ENCODE data around the gene GLRA3.

Gene GLRA3

DNA sequence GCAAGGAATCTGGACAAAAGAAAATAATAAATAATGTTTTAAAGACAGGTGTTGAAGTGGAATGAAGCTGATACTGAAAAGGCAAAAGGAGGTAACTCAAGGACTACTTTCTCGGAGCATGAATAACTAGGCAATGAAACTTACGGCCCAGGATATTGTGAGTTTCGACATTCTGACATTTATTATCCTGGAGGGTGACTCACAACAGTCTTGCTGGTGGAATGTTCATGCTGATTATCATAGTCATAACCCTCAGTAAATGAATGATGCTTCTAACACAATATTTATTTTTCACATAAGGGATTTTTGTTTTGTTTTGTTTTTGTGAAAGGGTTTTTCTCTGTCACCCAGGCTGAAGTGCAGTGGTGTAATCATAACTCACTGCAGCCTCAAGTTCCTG, 159.8 kb downstream of the GLRA3 start:
- TF ChIP-seq, protein P1, sequence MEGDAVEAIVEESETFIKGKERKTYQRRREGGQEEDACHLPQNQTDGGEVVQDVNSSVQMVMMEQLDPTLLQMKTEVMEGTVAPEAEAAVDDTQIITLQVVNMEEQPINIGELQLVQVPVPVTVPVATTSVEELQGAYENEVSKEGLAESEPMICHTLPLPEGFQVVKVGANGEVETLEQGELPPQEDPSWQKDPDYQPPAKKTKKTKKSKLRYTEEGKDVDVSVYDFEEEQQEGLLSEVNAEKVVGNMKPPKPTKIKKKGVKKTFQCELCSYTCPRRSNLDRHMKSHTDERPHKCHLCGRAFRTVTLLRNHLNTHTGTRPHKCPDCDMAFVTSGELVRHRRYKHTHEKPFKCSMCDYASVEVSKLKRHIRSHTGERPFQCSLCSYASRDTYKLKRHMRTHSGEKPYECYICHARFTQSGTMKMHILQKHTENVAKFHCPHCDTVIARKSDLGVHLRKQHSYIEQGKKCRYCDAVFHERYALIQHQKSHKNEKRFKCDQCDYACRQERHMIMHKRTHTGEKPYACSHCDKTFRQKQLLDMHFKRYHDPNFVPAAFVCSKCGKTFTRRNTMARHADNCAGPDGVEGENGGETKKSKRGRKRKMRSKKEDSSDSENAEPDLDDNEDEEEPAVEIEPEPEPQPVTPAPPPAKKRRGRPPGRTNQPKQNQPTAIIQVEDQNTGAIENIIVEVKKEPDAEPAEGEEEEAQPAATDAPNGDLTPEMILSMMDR (conservative IDR thresholded peaks at IDR 0.05; ENCODE audit: low read depth, low read length), result no peak
- peak; percentile 29 for DNase-seq (ENCODE audit: low read depth)

DNA sequence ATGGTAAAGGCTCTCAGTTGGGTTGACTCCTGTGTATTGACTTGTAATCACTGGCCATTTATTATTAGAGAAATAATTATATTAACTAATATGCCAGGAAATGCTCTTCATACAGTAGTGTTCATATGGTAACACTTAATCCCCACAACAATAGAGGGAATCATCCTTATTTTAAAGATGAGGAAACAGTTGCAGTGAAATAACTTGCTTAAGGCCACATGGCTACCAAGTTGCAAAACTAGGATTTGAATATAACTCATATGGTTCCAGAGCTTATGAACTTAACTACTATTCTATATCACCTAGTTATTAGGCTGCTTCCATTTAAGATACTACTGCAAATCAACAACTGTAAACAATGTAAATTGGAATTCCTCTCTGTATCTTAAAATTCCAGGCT, 163.2 kb downstream of the GLRA3 start:
- TF ChIP-seq, protein P1 (conservative IDR thresholded peaks at IDR 0.05; ENCODE audit: low read depth, low read length), result no peak
- DNase-seq (ENCODE audit: low read depth), result no peak
- no peak overlapping the region for H3K4me3 ChIP-seq (ENCODE audit: low read length)

More for the DNA sequence above, 159.8 kb downstream of the GLRA3 start:
- H3K4me3 ChIP-seq (ENCODE audit: low read length), result no peak overlapping the region

DNA sequence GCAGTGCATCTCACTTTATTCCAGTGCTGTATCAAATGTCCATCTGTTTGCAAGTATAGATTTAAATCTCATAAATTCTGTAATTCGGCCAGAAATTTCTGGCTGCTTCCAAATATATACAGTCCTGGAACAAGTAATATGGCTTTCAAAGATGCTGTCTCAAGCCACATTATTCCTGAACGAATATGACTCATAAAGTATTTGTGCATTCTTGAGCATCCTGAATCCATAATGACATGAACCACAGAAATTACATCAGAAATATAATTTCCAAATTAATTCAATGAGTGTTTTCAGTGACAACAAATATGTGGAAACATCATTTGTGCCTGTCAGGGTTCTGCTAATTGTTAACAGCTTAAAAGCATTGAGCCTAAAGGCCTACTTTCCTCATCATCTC, 165.8 kb downstream of the GLRA3 start:
- no peak for DNase-seq (ENCODE audit: low read depth)
- TF ChIP-seq, protein P1 (conservative IDR thresholded peaks at IDR 0.05; ENCODE audit: low read depth, low read length), result no peak
- H3K4me3 ChIP-seq (ENCODE audit: low read length), result no peak overlapping the region

DNA sequence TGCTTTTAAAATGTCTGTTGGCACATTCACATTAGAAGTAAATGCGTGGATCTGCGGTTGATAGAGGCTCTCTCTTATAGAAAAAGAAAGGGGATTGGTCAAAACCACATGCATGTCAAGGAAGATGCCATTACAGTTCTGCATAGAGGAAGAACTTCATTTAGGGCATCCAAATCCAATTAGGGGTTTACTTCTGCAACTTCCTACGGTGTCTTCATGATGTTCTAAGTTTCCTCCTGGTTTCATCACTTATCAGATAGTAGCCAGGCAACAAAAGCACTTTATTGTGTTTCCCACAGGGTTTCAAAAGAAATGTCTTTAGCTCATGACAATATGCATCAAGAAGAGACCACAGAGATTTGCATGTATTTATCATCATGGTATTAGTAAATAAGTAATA, 170.8 kb downstream of the GLRA3 start:
- H3K4me3 ChIP-seq (ENCODE audit: low read length), result no peak overlapping the region
- DNase-seq (ENCODE audit: low read depth), result no peak
- TF ChIP-seq, protein P1 (conservative IDR thresholded peaks at IDR 0.05; ENCODE audit: low read depth, low read length), result no peak

DNA sequence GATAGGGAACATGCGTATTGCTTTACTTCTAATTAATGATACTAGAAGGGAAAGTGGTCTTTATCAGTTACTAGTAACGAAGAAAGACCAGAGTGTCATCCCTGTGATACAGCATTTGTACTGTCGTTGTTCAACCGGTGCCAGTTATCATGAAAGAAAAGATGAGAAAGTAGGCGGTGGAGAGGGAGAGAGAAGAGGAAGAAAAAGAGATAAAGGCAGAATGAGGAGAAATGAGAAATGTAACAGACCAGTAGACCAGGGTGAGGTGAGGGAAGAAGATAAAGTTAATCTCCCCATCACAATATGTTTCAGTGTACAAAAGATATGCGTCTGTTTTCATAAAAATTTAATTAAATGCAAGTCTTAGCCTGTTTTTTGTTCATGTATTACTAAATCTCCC, 171.6 kb downstream of the GLRA3 start:
- TF ChIP-seq, protein P1 (conservative IDR thresholded peaks at IDR 0.05; ENCODE audit: low read depth, low read length), result no peak
- no peak for DNase-seq (ENCODE audit: low read depth)
- H3K4me3 ChIP-seq (ENCODE audit: low read length), result no peak overlapping the region

DNA sequence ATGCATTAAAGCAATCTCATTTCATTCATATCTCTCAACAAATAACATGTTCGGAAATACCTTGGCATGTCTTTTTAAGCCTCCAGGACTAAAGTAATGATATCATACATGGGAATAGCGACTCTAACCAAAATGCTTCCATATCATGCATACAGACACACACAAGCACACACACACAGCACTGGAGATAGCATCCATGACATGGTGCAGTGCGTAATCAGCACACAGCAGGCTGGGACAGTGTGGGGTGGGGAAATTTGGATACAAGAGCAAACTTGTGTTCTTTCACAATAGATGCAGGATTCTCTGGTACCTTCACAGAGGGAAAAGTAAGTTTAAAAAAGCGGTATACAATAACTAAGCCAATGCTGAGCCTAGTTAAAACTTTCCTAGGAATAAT, 174.4 kb downstream of the GLRA3 start:
- no peak for DNase-seq (ENCODE audit: low read depth)
- no peak overlapping the region for H3K4me3 ChIP-seq (ENCODE audit: low read length)
- TF ChIP-seq, protein P1 (conservative IDR thresholded peaks at IDR 0.05; ENCODE audit: low read depth, low read length), result no peak

DNA sequence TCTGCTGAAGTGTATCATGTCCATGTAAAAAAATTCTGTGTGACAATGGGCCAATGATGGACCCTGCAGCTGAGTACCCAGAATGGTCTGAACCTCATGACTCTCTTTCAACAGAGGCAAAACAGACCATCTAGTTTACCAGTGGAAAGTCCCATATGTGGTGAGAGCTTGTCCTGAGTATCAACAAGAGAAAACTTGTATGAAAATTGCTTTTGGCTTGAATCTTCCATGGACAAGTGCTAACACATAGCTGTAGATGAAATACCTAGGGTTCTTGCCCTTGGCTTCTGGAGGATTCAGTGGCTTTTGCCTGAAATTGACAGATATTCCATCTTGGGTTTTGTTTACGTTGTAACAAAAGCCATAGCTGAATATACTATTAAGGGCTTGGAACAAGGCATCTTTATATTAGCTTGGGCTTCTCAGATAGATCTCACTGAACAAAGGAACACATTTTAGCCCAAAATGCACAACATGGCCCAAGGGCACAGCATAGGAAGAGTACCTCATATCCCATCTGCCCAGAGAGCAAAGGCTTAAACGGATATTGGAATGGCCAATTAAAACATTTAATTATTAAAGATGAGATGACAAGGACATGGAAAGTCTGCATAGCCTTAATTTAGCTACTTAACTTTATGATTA, 178.2 kb downstream of the GLRA3 start:
- H3K4me3 ChIP-seq (ENCODE audit: low read length), result no peak overlapping the region
- TF ChIP-seq, protein P1 (conservative IDR thresholded peaks at IDR 0.05; ENCODE audit: low read depth, low read length), result no peak
- no peak for DNase-seq (ENCODE audit: low read depth)
